MCF 10A (cell line): ENCODE measurements around the gene NAT14. TPM values are rescaled to one million over a fixed set of nuclear protein-coding genes. Genes with fewer than 3 reads are reported as not detected.
"Not testable (repeated sequence)": the region's sequence is repeated elsewhere in the genome, so short reads cannot be mapped to it uniquely, and the experiment has no call there.

Source experiments
- BruUV-seq: library from RNA; stranded (reverse); fragments of 400-500 nt; replicated peaks from 2 replicates; lab custom pipeline; 2021; lab: Mats Ljungman, UMichigan
- CTCF ChIA-PET: fragments of 300-600 bp; sonication (Branson Sonifier 250); formaldehyde crosslinking; extraction: SDS; loops from one replicate; lab custom pipeline; 2021; ENCODE audit warnings: antibody characterized with exemption, inconsistent platforms; lab: Yijun Ruan, JAX
- POLR2A ChIA-PET: fragments of 300-600, 350-650 bp; sonication (Branson Sonifier 250); formaldehyde crosslinking; extraction: SDS; loops from one replicate; lab custom pipeline; 2020; ENCODE audit warnings: antibody characterized with exemption, inconsistent platforms; lab: Yijun Ruan, JAX
- DNase-seq: peaks from one replicate; pipeline ENCODE4 v3.0.0-alpha.2; 2018; ENCODE audit not compliant: unreplicated experiment
- H3K27ac Mint-ChIP-seq: one replicate; pipeline ENCODE4 v1.8.0; 2022; ENCODE audit warnings: mild to moderate bottlenecking, low read depth, mixed read lengths; ENCODE audit not compliant: unreplicated experiment
- H3K27me3 Mint-ChIP-seq: one replicate; pipeline ENCODE4 v1.8.0; 2022; ENCODE audit warnings: mixed read lengths; ENCODE audit not compliant: insufficient read depth, unreplicated experiment
- H3K36me3 Mint-ChIP-seq: one replicate; pipeline ENCODE4 v1.8.0; 2022; ENCODE audit warnings: mild to moderate bottlenecking, moderate library complexity, mixed read lengths; ENCODE audit not compliant: insufficient read depth, unreplicated experiment
- H3K4me1 Mint-ChIP-seq: one replicate; pipeline ENCODE4 v1.8.0; 2022; ENCODE audit warnings: mixed read lengths; ENCODE audit not compliant: insufficient read depth, unreplicated experiment
- H3K4me3 Mint-ChIP-seq: one replicate; pipeline ENCODE4 v1.8.0; 2022; ENCODE audit warnings: mild to moderate bottlenecking, moderate library complexity, mixed read lengths; ENCODE audit not compliant: unreplicated experiment
- H3K9me3 Mint-ChIP-seq: one replicate; pipeline ENCODE4 v1.8.0; 2022; ENCODE audit warnings: mixed read lengths; ENCODE audit not compliant: unreplicated experiment
- CTCF ChIP-seq: fragments of 200-600 bp; IDR thresholded peaks from one replicate; pipeline ENCODE4 v1.8.0; 2022; ENCODE audit warnings: antibody characterized with exemption, mild to moderate bottlenecking; ENCODE audit not compliant: unreplicated experiment
- intact Hi-C: fragments of 100-400 bp; cut with micrococcal nuclease; formaldehyde crosslinking; loops from 2 replicates; pipeline ENCODE4 v1.14.1; 2022
- total RNA-seq: library from RNA; stranded (reverse); gene quantifications from 2 replicates; pipeline ENCODE4 v1.2.3, GENCODE V29; 2022

The NAT14 gene
- total RNA-seq, 1 experiment from 2014 or later: 22.8 TPM

- no peaks in the 10 kb centered on the region for H3K9me3 Mint-ChIP-seq
- POLR2A ChIA-PET: interaction anchor here (0.7 to 0.8 kb wide), 2 partner anchors 9 to 344 kb away, joined by 3 to 4 read pairs; no protein-coding TSS in a partner anchor
- H3K36me3 Mint-ChIP-seq: peaks cover 5% of the 10 kb centered on the region
- peaks cover 17% of the 10 kb centered on the region for H3K4me1 Mint-ChIP-seq
- DNase-seq: no peak
- TF ChIP-seq CTCF: no peak
- intact Hi-C loops: no loop called here
- CTCF ChIA-PET: interaction anchor here (0.6 to 6.2 kb wide), 4 partner anchors 9 to 336 kb away, joined by 3 to 51 read pairs (median 14); no protein-coding TSS in a partner anchor
- BruUV-seq: no TSS peak
- H3K27ac Mint-ChIP-seq: no peak overlapping the region
- no peaks in the 10 kb centered on the region for H3K27me3 Mint-ChIP-seq
- no peak overlapping the region for H3K4me3 Mint-ChIP-seq
These were observed 10.8 kb downstream of the NAT14 start for GRCh38 chr19:55495646-55496349.

GRCh38 chr19:55496820-55497219, 11.8 kb downstream of the NAT14 start:
- H3K9me3 Mint-ChIP-seq, intact Hi-C loops, DNase-seq, H3K27me3 Mint-ChIP-seq, H3K27ac Mint-ChIP-seq, BruUV-seq, H3K36me3 Mint-ChIP-seq, H3K4me3 Mint-ChIP-seq: not testable (repeated sequence)
- ChIA-PET POLR2A (interaction anchor here (0.9 kb wide), 1 partner anchor 12 kb away, joined by 3 read pairs; the partner anchor contains the start of gene NAT14), CTCF (interaction anchor here (1.2 to 6.2 kb wide), 4 partner anchors 8 to 356 kb away, joined by 6 to 51 read pairs (median 16); no protein-coding TSS in a partner anchor)
- H3K4me1 Mint-ChIP-seq: peaks cover 11% of the 10 kb centered on the region

GRCh38 chr19:55497763-55498162, 12.8 kb downstream of the NAT14 start:
- no peaks in the 10 kb centered on the region for H3K27me3 Mint-ChIP-seq
- no peak overlapping the region for H3K27ac Mint-ChIP-seq
- ChIA-PET POLR2A (no interaction called here), CTCF (interaction anchor here (1.2 to 4.1 kb wide), 4 partner anchors 11 to 357 kb away, joined by 4 to 26 read pairs (median 6); no protein-coding TSS in a partner anchor)
- peaks cover 6% of the 10 kb centered on the region for H3K9me3 Mint-ChIP-seq
- no peak overlapping the region for H3K4me3 Mint-ChIP-seq
- intact Hi-C loops: no loop called here
- no TSS peak for BruUV-seq
- peaks cover 5% of the 10 kb centered on the region for H3K4me1 Mint-ChIP-seq
- DNase-seq: no peak
- peaks cover 5% of the 10 kb centered on the region for H3K36me3 Mint-ChIP-seq
- no peak for TF ChIP-seq CTCF

GRCh38 chr19:55498246-55498840, 13.4 kb downstream of the NAT14 start:
- Mint-ChIP-seq H3K27ac (no peak overlapping the region), H3K4me1 (peaks cover 5% of the 10 kb centered on the region), H3K36me3 (peaks cover 5% of the 10 kb centered on the region), H3K27me3 (no peaks in the 10 kb centered on the region), H3K4me3 (no peak overlapping the region), H3K9me3 (peaks cover 6% of the 10 kb centered on the region)
- BruUV-seq: no TSS peak
- intact Hi-C loops: no loop called here
- DNase-seq: no peak
- POLR2A ChIA-PET: interaction anchor here (0.8 kb wide), 1 partner anchor 239 kb away, joined by 3 read pairs; the partner anchor contains the start of gene PPP6R1
- CTCF ChIA-PET: interaction anchor here (0.5 to 4.1 kb wide), 7 partner anchors 12 to 357 kb away, joined by 3 to 26 read pairs (median 4); no protein-coding TSS in a partner anchor
- no peak for TF ChIP-seq CTCF
